Urinary bladder (tissue), 4 donors: ENCODE measurements around the gene LRRC27. TPM values are rescaled to one million over a fixed set of nuclear protein-coding genes. Genes with fewer than 3 reads are reported as not detected.

Source experiments
- DNase-seq: peaks from one replicate; pipeline ENCODE4 v3.0.0-alpha.2; 2015; ENCODE audit errors: extremely low spot score
- H3K27ac ChIP-seq: one replicate; pipeline ENCODE4 v1.5.1; 2013; ENCODE audit warnings: low read depth, mild to moderate bottlenecking, moderate library complexity
- H3K36me3 ChIP-seq: one replicate; pipeline ENCODE4 v1.6.1; 2013; ENCODE audit warnings: mild to moderate bottlenecking, moderate library complexity; ENCODE audit not compliant: insufficient read depth
- H3K4me1 ChIP-seq: one replicate; pipeline ENCODE4 v1.6.1; 2013; ENCODE audit warnings: mild to moderate bottlenecking, moderate library complexity; ENCODE audit not compliant: insufficient read depth
- H3K4me3 ChIP-seq: one replicate; pipeline ENCODE4 v1.5.1; 2013; ENCODE audit warnings: low read depth, low read length
- WGBS: extraction: QIAGEN DNeasy Blood & Tissue Kit; methylation state at CpG from one replicate; pipeline ENCODE4 v1.1.7; 2013; 5-methylcytosine and 5-hydroxymethylcytosine counted together
- polyA plus RNA-seq: library from polyadenylated mRNA; stranded (reverse); fragments of 200-250 nt; gene quantifications from one replicate; pipeline ENCODE4 v1.2.3, GENCODE V29; 2013
- total RNA-seq: library from RNA; depleted of rRNA; stranded (reverse); fragments of >200 nt; gene quantifications from one replicate; pipeline ENCODE4 v1.2.3, GENCODE V29; 2014
- donor health status: healthy with polysubstance abuse.
- donor health status: healthy.

The LRRC27 gene
- total and polyA plus RNA-seq, 2 donors = 6.5 to 13.2 TPM

GRCh38 chr10:132413226-132414205, 81.5 kb downstream of the LRRC27 start:
- Histone ChIP-seq H3K4me1 (no peaks in the 10 kb centered on the region), H3K27ac (no peak overlapping the region), H3K4me3 (no peak overlapping the region), H3K36me3 (no peaks in the 10 kb centered on the region)
- WGBS = 86% methylated on average over 32 of the region's 32 CpGs
- DNase-seq = no peak

GRCh38 chr10:132414402-132415016, 82.5 kb downstream of the LRRC27 start:
- H3K4me1 ChIP-seq = no peaks in the 10 kb centered on the region
- no peak overlapping the region for H3K27ac ChIP-seq

GRCh38 chr10:132415255-132415654, 83.3 kb downstream of the LRRC27 start:
- DNase-seq = no peak
- Histone ChIP-seq H3K4me3 (no peak overlapping the region), H3K4me1 (no peaks in the 10 kb centered on the region), H3K27ac (no peak overlapping the region), H3K36me3 (no peaks in the 10 kb centered on the region)
- WGBS = 96% methylated on average over 5 of the region's 5 CpGs

More at GRCh38 chr10:132414402-132415016, 82.5 kb downstream of the LRRC27 start:
- Histone ChIP-seq H3K4me3 (no peak overlapping the region), H3K36me3 (no peaks in the 10 kb centered on the region)
- DNase-seq = no peak
- WGBS = 74% methylated on average over 21 of the region's 21 CpGs

- Histone ChIP-seq H3K4me1 (no peaks in the 10 kb centered on the region), H3K4me3 (no peak overlapping the region), H3K27ac (no peak overlapping the region), H3K36me3 (no peaks in the 10 kb centered on the region)
- DNase-seq = no peak
- WGBS = 94% methylated on average over 22 of the region's 22 CpGs
Observed at GRCh38 chr10:132415956-132416355, 84.0 kb downstream of the LRRC27 start.

- Histone ChIP-seq H3K4me1 (peaks cover 2% of the 10 kb centered on the region), H3K4me3 (no peak overlapping the region), H3K27ac (no peak overlapping the region), H3K36me3 (no peaks in the 10 kb centered on the region)
- 93% methylated on average over 32 of the region's 32 CpGs for WGBS
- DNase-seq = no peak
Observed at GRCh38 chr10:132416566-132417256, 84.7 kb downstream of the LRRC27 start.

GRCh38 chr10:132417257-132417910, 85.4 kb downstream of the LRRC27 start:
- DNase-seq = no peak
- WGBS = 90% methylated on average over 26 of the region's 26 CpGs
- Histone ChIP-seq H3K36me3 (no peaks in the 10 kb centered on the region), H3K4me1 (peaks cover 3% of the 10 kb centered on the region), H3K27ac (no peak overlapping the region), H3K4me3 (no peak overlapping the region)

GRCh38 chr10:132417957-132418441, 86.0 kb downstream of the LRRC27 start:
- 76% methylated on average over 20 of the region's 20 CpGs for WGBS
- no peak for DNase-seq
- Histone ChIP-seq H3K4me1 (peaks cover 3% of the 10 kb centered on the region), H3K27ac (peak overlapping the region; percentile 81), H3K36me3 (no peaks in the 10 kb centered on the region), H3K4me3 (no peak overlapping the region)

- WGBS = 44% methylated on average over 18 of the region's 18 CpGs
- peaks cover 3% of the 10 kb centered on the region for H3K4me1 ChIP-seq
- H3K4me3 ChIP-seq = no peak overlapping the region
- peak overlapping the region; percentile 81 for H3K27ac ChIP-seq
- no peaks in the 10 kb centered on the region for H3K36me3 ChIP-seq
- no peak for DNase-seq
Observed at GRCh38 chr10:132418527-132419416, 86.8 kb downstream of the LRRC27 start.

GRCh38 chr10:132419538-132420468, 87.8 kb downstream of the LRRC27 start:
- Histone ChIP-seq H3K4me3 (no peak overlapping the region), H3K36me3 (no peaks in the 10 kb centered on the region), H3K27ac (peak overlapping the region; percentile 68), H3K4me1 (peaks cover 3% of the 10 kb centered on the region)
- 69% methylated on average over 25 of the region's 25 CpGs for WGBS
- DNase-seq = no peak

- 52% methylated on average over 8 of the region's 8 CpGs for whole genome bisulfite sequencing
- peaks cover 3% of the 10 kb centered on the region for H3K4me1 ChIP-seq
Observed at GRCh38 chr10:132420469-132420980, 88.5 kb downstream of the LRRC27 start.

GRCh38 chr10:132420981-132421846, 89.2 kb downstream of the LRRC27 start:
- H3K4me1 ChIP-seq = peaks cover 3% of the 10 kb centered on the region

More at GRCh38 chr10:132420469-132420980, 88.5 kb downstream of the LRRC27 start:
- no peaks in the 10 kb centered on the region for H3K36me3 ChIP-seq
- no peak overlapping the region for H3K4me3 ChIP-seq
- peak overlapping the region; percentile 80 for H3K27ac ChIP-seq
- DNase-seq = no peak

More at GRCh38 chr10:132420981-132421846, 89.2 kb downstream of the LRRC27 start:
- Histone ChIP-seq H3K4me3 (no peak overlapping the region), H3K36me3 (no peaks in the 10 kb centered on the region), H3K27ac (peak overlapping the region; percentile 80)
- DNase-seq = no peak
- WGBS = 15% methylated on average over 33 of the region's 33 CpGs
